ENCODE data around the gene FTCD.
A peak's percentile ranks its signal among the peaks of the same experiment; 100 is the strongest.

FTCD gene

GRCh38 chr21:46127239-46128105 is 27.9 kb downstream of the FTCD start:
- Histone ChIP-seq H3K27me3 (replicated peaks; ENCODE audit: control insufficient read depth, insufficient read depth, low read length) (no peaks in the 10 kb centered on the region), H3K4me1 (ENCODE audit: control insufficient read depth, insufficient read depth, low read length) (no peaks in the 10 kb centered on the region), H3K9me3 (ENCODE audit: control insufficient read depth, low read length) (no peaks in the 10 kb centered on the region), H3K36me3 (ENCODE audit: control insufficient read depth, insufficient read depth, low read length, severe bottlenecking) (peaks cover 77% of the 10 kb centered on the region), H3K4me3 (ENCODE audit: low read length) (no peak overlapping the region), H3K9ac (ENCODE audit: low read length) (no peak overlapping the region)
- no peak for DNase-seq (ENCODE audit: low read depth)

GRCh38 chr21:46126309-46127238 is 28.8 kb downstream of the FTCD start:
- DNase-seq (ENCODE audit: low read depth) = no peak
- Histone ChIP-seq H3K27me3 (replicated peaks; ENCODE audit: control insufficient read depth, insufficient read depth, low read length) (no peaks in the 10 kb centered on the region), H3K9me3 (ENCODE audit: control insufficient read depth, low read length) (no peaks in the 10 kb centered on the region), H3K36me3 (ENCODE audit: control insufficient read depth, insufficient read depth, low read length, severe bottlenecking) (peaks cover 86% of the 10 kb centered on the region), H3K9ac (ENCODE audit: low read length) (no peak overlapping the region), H3K4me3 (ENCODE audit: low read length) (no peak overlapping the region), H3K4me1 (ENCODE audit: control insufficient read depth, insufficient read depth, low read length) (peaks cover 7% of the 10 kb centered on the region)

GRCh38 chr21:46125846-46126301 is 29.5 kb downstream of the FTCD start:
- H3K27me3 ChIP-seq (replicated peaks; ENCODE audit: control insufficient read depth, insufficient read depth, low read length) = no peaks in the 10 kb centered on the region
- H3K9me3 ChIP-seq (ENCODE audit: control insufficient read depth, low read length) = no peaks in the 10 kb centered on the region
- peaks cover 7% of the 10 kb centered on the region for H3K4me1 ChIP-seq (ENCODE audit: control insufficient read depth, insufficient read depth, low read length)
- H3K36me3 ChIP-seq (ENCODE audit: control insufficient read depth, insufficient read depth, low read length, severe bottlenecking) = peaks cover 93% of the 10 kb centered on the region
- H3K9ac ChIP-seq (ENCODE audit: low read length) = no peak overlapping the region
- no peak for DNase-seq (ENCODE audit: low read depth)
- no peak overlapping the region for H3K4me3 ChIP-seq (ENCODE audit: low read length)

GRCh38 chr21:46124926-46125845 is 30.2 kb downstream of the FTCD start:
- Histone ChIP-seq H3K9ac (ENCODE audit: low read length) (no peak overlapping the region), H3K4me1 (ENCODE audit: control insufficient read depth, insufficient read depth, low read length) (peaks cover 7% of the 10 kb centered on the region)
- DNase-seq (ENCODE audit: low read depth) = no peak

GRCh38 chr21:46124083-46124925 is 31.1 kb downstream of the FTCD start:
- H3K9ac ChIP-seq (ENCODE audit: low read length) = no peak overlapping the region
- no peak overlapping the region for H3K4me3 ChIP-seq (ENCODE audit: low read length)
- H3K36me3 ChIP-seq (ENCODE audit: control insufficient read depth, insufficient read depth, low read length, severe bottlenecking) = peaks cover 97% of the 10 kb centered on the region
- H3K9me3 ChIP-seq (ENCODE audit: control insufficient read depth, low read length) = no peaks in the 10 kb centered on the region
- H3K27me3 ChIP-seq (replicated peaks; ENCODE audit: control insufficient read depth, insufficient read depth, low read length) = no peaks in the 10 kb centered on the region
- DNase-seq (ENCODE audit: low read depth) = no peak
- H3K4me1 ChIP-seq (ENCODE audit: control insufficient read depth, insufficient read depth, low read length) = peaks cover 7% of the 10 kb centered on the region

More at GRCh38 chr21:46124926-46125845, 30.2 kb downstream of the FTCD start:
- Histone ChIP-seq H3K27me3 (replicated peaks; ENCODE audit: control insufficient read depth, insufficient read depth, low read length) (no peaks in the 10 kb centered on the region), H3K36me3 (ENCODE audit: control insufficient read depth, insufficient read depth, low read length, severe bottlenecking) (peaks cover 97% of the 10 kb centered on the region), H3K4me3 (ENCODE audit: low read length) (no peak overlapping the region), H3K9me3 (ENCODE audit: control insufficient read depth, low read length) (no peaks in the 10 kb centered on the region)

GRCh38 chr21:46122758-46123683 is 32.4 kb downstream of the FTCD start:
- Histone ChIP-seq H3K4me3 (ENCODE audit: low read length) (no peak overlapping the region), H3K36me3 (ENCODE audit: control insufficient read depth, insufficient read depth, low read length, severe bottlenecking) (peaks cover 97% of the 10 kb centered on the region), H3K9me3 (ENCODE audit: control insufficient read depth, low read length) (no peaks in the 10 kb centered on the region), H3K27me3 (replicated peaks; ENCODE audit: control insufficient read depth, insufficient read depth, low read length) (no peaks in the 10 kb centered on the region), H3K9ac (ENCODE audit: low read length) (peak overlapping the region; percentile 34), H3K4me1 (ENCODE audit: control insufficient read depth, insufficient read depth, low read length) (peaks cover 7% of the 10 kb centered on the region)
- no peak for DNase-seq (ENCODE audit: low read depth)

GRCh38 chr21:46122237-46122671 is 33.1 kb downstream of the FTCD start:
- no peak for DNase-seq (ENCODE audit: low read depth)
- no peaks in the 10 kb centered on the region for H3K27me3 ChIP-seq (replicated peaks; ENCODE audit: control insufficient read depth, insufficient read depth, low read length)
- H3K36me3 ChIP-seq (ENCODE audit: control insufficient read depth, insufficient read depth, low read length, severe bottlenecking) = peaks cover 97% of the 10 kb centered on the region
- peak overlapping the region; percentile 34 for H3K9ac ChIP-seq (ENCODE audit: low read length)
- peaks cover 7% of the 10 kb centered on the region for H3K4me1 ChIP-seq (ENCODE audit: control insufficient read depth, insufficient read depth, low read length)
- no peak overlapping the region for H3K4me3 ChIP-seq (ENCODE audit: low read length)
- no peaks in the 10 kb centered on the region for H3K9me3 ChIP-seq (ENCODE audit: control insufficient read depth, low read length)

- peak overlapping the region; percentile 34 for H3K9ac ChIP-seq (ENCODE audit: low read length)
- DNase-seq (ENCODE audit: low read depth) = no peak
- no peaks in the 10 kb centered on the region for H3K9me3 ChIP-seq (ENCODE audit: control insufficient read depth, low read length)
- peaks cover 14% of the 10 kb centered on the region for H3K4me1 ChIP-seq (ENCODE audit: control insufficient read depth, insufficient read depth, low read length)
- no peaks in the 10 kb centered on the region for H3K27me3 ChIP-seq (replicated peaks; ENCODE audit: control insufficient read depth, insufficient read depth, low read length)
- H3K36me3 ChIP-seq (ENCODE audit: control insufficient read depth, insufficient read depth, low read length, severe bottlenecking) = peaks cover 97% of the 10 kb centered on the region
- H3K4me3 ChIP-seq (ENCODE audit: low read length) = no peak overlapping the region
These were observed 33.8 kb downstream of the FTCD start for GRCh38 chr21:46121286-46122221.

Measured in adipocyte (in vitro differentiated cells).